Measurements from ENCODE around the gene ALDOA. TPM values are rescaled to one million over a fixed set of nuclear protein-coding genes. Genes with fewer than 3 reads are reported as not detected.

The ALDOA gene
- total and polyA plus RNA-seq, 10 of the 15 experiments (the other 5 are each of a cell fraction or from before 2014, with no cell fraction given): 218 to 2,339 (median 1,095) TPM

GRCh38 chr16:30104492-30104891 lies 38.9 kb downstream of the ALDOA start:
- ChIA-PET POLR2A (no interaction called here), CTCF (interaction anchor here (0.9 to 4.0 kb wide), 2 partner anchors 12 to 24 kb away, joined by 3 to 22 read pairs; partner anchors contain the start of gene TBX6), RAD21 (ENCODE audit: unreplicated experiment) (no interaction called here), SMC1A (ENCODE audit: uncharacterized antibody, unreplicated experiment) (interaction anchor here (1.2 to 2.5 kb wide), 2 partner anchors 12 to 39 kb away, joined by 3 to 11 read pairs; partner anchors contain the start of gene TBX6)
- DNase-seq (ENCODE audit: low read depth, low spot score) (no peak), FAIRE-seq (no peak), ATAC-seq (no peak)
- H3K4me2 ChIP-seq (ENCODE audit: control insufficient read depth, insufficient read depth): no peak overlapping the region
- H3K79me2 ChIP-seq (ENCODE audit: control insufficient read depth, insufficient read depth, low read length): no peaks in the 10 kb centered on the region
- no TSS peak for BruUV-seq (replicated peaks)
- H3K9ac ChIP-seq (ENCODE audit: control insufficient read depth, insufficient read depth, low read length): no peak overlapping the region
- in situ Hi-C loops (cut with MboI) (no loop called here), intact Hi-C loops (cut with micrococcal nuclease; ENCODE audit: unreplicated experiment) (no loop called here)
- H3K9me3 ChIP-seq (replicated peaks; ENCODE audit: control insufficient read depth, insufficient read depth, low read length): no peaks in the 10 kb centered on the region; the same call in 2 of the 3 replicates
- no peaks in the 10 kb centered on the region for H3K4me1 ChIP-seq (ENCODE audit: control insufficient read depth, insufficient read depth, low read length)
- H4K20me1 ChIP-seq (ENCODE audit: control insufficient read depth, insufficient read depth): no peaks in the 10 kb centered on the region
- WGBS (ENCODE audit: insufficient coverage, insufficient replicate concordance, low lambda C conversion rate, missing lambda C conversion rate): 42% methylated on average over 6 of the region's 6 CpGs
- no peak overlapping the region for H3K27ac ChIP-seq (ENCODE audit: control insufficient read depth, insufficient read depth)
- no peak overlapping the region for H2AFZ ChIP-seq (ENCODE audit: control insufficient read depth, low read depth, low read length)
- H3K4me3 ChIP-seq: no peak overlapping the region
- no peaks in the 10 kb centered on the region for H3K27me3 ChIP-seq (replicated peaks in 1 of 2; ENCODE audit: control insufficient read depth in 2 of 2, insufficient read depth in 2 of 2, low read length in 1 of 2)
- H3K36me3 ChIP-seq (ENCODE audit: control insufficient read depth in 2 of 2, insufficient read depth in 2 of 2, low read length in 1 of 2): no peaks in the 10 kb centered on the region
- no peak for TF ChIP-seq ZSCAN29 (IDR thresholded peaks at IDR 0.05)

GRCh38 chr16:30108059-30108850 lies 42.7 kb downstream of the ALDOA start:
- CTCF ChIA-PET: interaction anchor here (1.0 kb wide), 1 partner anchor 16 kb away, joined by 5 read pairs; no protein-coding TSS in a partner anchor
- no peaks in the 10 kb centered on the region for H3K27me3 ChIP-seq (replicated peaks in 1 of 2; ENCODE audit: control insufficient read depth in 2 of 2, insufficient read depth in 2 of 2, low read length in 1 of 2)
- SMC1A ChIA-PET (ENCODE audit: uncharacterized antibody, unreplicated experiment): no interaction called here
- no peak overlapping the region for H2AFZ ChIP-seq (ENCODE audit: control insufficient read depth, low read depth, low read length)
- WGBS (ENCODE audit: insufficient coverage, insufficient replicate concordance, low lambda C conversion rate, missing lambda C conversion rate): 67% methylated on average over 15 of the region's 15 CpGs
- no peaks in the 10 kb centered on the region for H3K4me1 ChIP-seq (ENCODE audit: control insufficient read depth, insufficient read depth, low read length)
- no peak for ATAC-seq
- BruUV-seq (replicated peaks): no TSS peak
- no peaks in the 10 kb centered on the region for H3K36me3 ChIP-seq (ENCODE audit: control insufficient read depth in 2 of 2, insufficient read depth in 2 of 2, low read length in 1 of 2)
- RAD21 ChIA-PET (ENCODE audit: unreplicated experiment): no interaction called here
- intact Hi-C loops (cut with micrococcal nuclease; ENCODE audit: unreplicated experiment): no loop called here
- H3K9ac ChIP-seq (ENCODE audit: control insufficient read depth, insufficient read depth, low read length): no peak overlapping the region
- POLR2A ChIA-PET: no interaction called here
- no peaks in the 10 kb centered on the region for H3K79me2 ChIP-seq (ENCODE audit: control insufficient read depth, insufficient read depth, low read length)
- no peak overlapping the region for H3K4me3 ChIP-seq
- H4K20me1 ChIP-seq (ENCODE audit: control insufficient read depth, insufficient read depth): no peaks in the 10 kb centered on the region
- DNase-seq (ENCODE audit: low read depth, low spot score): no peak
- no peak for FAIRE-seq
- no peaks in the 10 kb centered on the region for H3K9me3 ChIP-seq (replicated peaks; ENCODE audit: control insufficient read depth, insufficient read depth, low read length)
- in situ Hi-C loops (cut with MboI): no loop called here
- no peak overlapping the region for H3K4me2 ChIP-seq (ENCODE audit: control insufficient read depth, insufficient read depth)
- H3K27ac ChIP-seq (ENCODE audit: control insufficient read depth, insufficient read depth): no peak overlapping the region
- TF ChIP-seq E2F8 (IDR thresholded peaks at IDR 0.05; ENCODE audit: low read depth, partially characterized antibody) (no peak), USF2 (IDR thresholded peaks at IDR 0.05; ENCODE audit: borderline replicate concordance, low read depth, low read length) (no peak), RUNX3 (IDR thresholded peaks at IDR 0.05; ENCODE audit: low read length) (no peak), RAD51 (IDR thresholded peaks at IDR 0.05) (no peak), ZSCAN29 (IDR thresholded peaks at IDR 0.05) (no peak), REST (IDR thresholded peaks at IDR 0.05; ENCODE audit: low read depth, low read length) (no peak), TAF1 (IDR thresholded peaks at IDR 0.05; ENCODE audit: borderline replicate concordance, low read depth, low read length) (no peak), NFXL1 (IDR thresholded peaks at IDR 0.05; ENCODE audit: borderline replicate concordance) (no peak)

All from GM12878 (cell line).